HCT116 (cell line): ENCODE data around the gene PAEP.

Source experiments
- ATF3 ChIP-seq: IDR thresholded peaks from 2 replicates; pipeline ENCODE4 v1.6.1; 2012
- CTCF ChIP-seq, 3 experiments: fragments of 200-600 bp in 1 of 3; sonication (generic) in 1 of 3; IDR thresholded peaks in 2 of 3; conservative IDR thresholded peaks in 1 of 3; 2 replicates each; pipeline ENCODE4 v1.5.1; 2012 to 2017; ENCODE audit warnings: low read depth in 2 of 3, low read length in 2 of 3, antibody characterized with exemption in 1 of 3, borderline replicate concordance in 1 of 3, control low read depth in 1 of 3, mild to moderate bottlenecking in 1 of 3, mixed read lengths in 1 of 3, mixed run types in 1 of 3, moderate library complexity in 1 of 3; ENCODE audit not compliant: insufficient read depth in 1 of 3
- EZH2 ChIP-seq: fragments of 200-600 bp; sonication (generic); IDR thresholded peaks from 2 replicates; pipeline ENCODE4 v1.6.1; 2017; ENCODE audit warnings: antibody characterized with exemption, mixed run types
- MAX ChIP-seq: IDR thresholded peaks from 2 replicates; pipeline ENCODE4 v1.6.1; 2012
- REST ChIP-seq: IDR thresholded peaks from 2 replicates; pipeline ENCODE4 v1.6.1; 2012; ENCODE audit warnings: low read depth

- TF ChIP-seq CTCF (IDR thresholded peaks at IDR 0.05 in 2 of 3, conservative IDR thresholded peaks at IDR 0.05 in 1 of 3; ENCODE audit: borderline replicate concordance in 1 of 3, insufficient read depth in 1 of 3, low read depth in 2 of 3, low read length in 2 of 3) = peak; percentile 71 to 75 (median 75)
- no peak for TF ChIP-seq EZH2
- no peak for TF ChIP-seq REST
- no peak for TF ChIP-seq MAX
- no peak for TF ChIP-seq ATF3
These were observed 41.4 kb downstream of the PAEP start for GRCh38 chr9:135602789-135603481.
